Ishikawa (cell line): ENCODE results near the gene ENC1.

ENCODE experiments used
- CEBPB ChIP-seq: IDR thresholded peaks from 2 replicates; pipeline ENCODE4 v1.6.1; 2012
- MAX ChIP-seq: IDR thresholded peaks from 2 replicates; pipeline ENCODE4 v1.6.1; 2012
- YY1 ChIP-seq: IDR thresholded peaks from 2 replicates; pipeline ENCODE4 v1.6.1; 2012; ENCODE audit warnings: low read depth

- 0 out of 2 replicates have a peak, but pooled peaks have one; percentile 18 for TF ChIP-seq MAX
- TF ChIP-seq CEBPB, result no peak
- TF ChIP-seq YY1, result peak; percentile 29; the same call in 1 of the 2 replicates
These were observed 44.6 kb upstream of the ENC1 start, which contains the start of gene HEXB for GRCh38 chr5:74684900-74685851.
